HG03575 (cell line): ENCODE results near the gene RASAL1.

Experiments used
- ATAC-seq: cut with Tn5 transposase; IDR thresholded peaks from one replicate; pipeline ENCODE4 v1.9.1; 2021; ENCODE audit not compliant: unreplicated experiment, insufficient number of reproducible peaks, low FRiP score; ENCODE audit errors: extremely low read depth

RASAL1 gene

GRCh38 chr12:113065126-113066007, 70.2 kb downstream of the RASAL1 start:
- no peak for ATAC-seq

- no peak for ATAC-seq
Measured at GRCh38 chr12:113064395-113065125, 71.0 kb downstream of the RASAL1 start.

GRCh38 chr12:113063396-113064350, 71.9 kb downstream of the RASAL1 start:
- ATAC-seq: no peak

GRCh38 chr12:113062502-113063395, 72.8 kb downstream of the RASAL1 start:
- no peak for ATAC-seq

- no peak for ATAC-seq
Measured at GRCh38 chr12:113061061-113061694, 74.4 kb downstream of the RASAL1 start.

GRCh38 chr12:113060336-113060960, 75.1 kb downstream of the RASAL1 start:
- no peak for ATAC-seq

- no peak for ATAC-seq
Measured at GRCh38 chr12:113059071-113059595, 76.4 kb downstream of the RASAL1 start.

GRCh38 chr12:113058553-113058952, 77.0 kb downstream of the RASAL1 start:
- ATAC-seq: no peak

- ATAC-seq: no peak
Measured at GRCh38 chr12:113057565-113058485, 77.7 kb downstream of the RASAL1 start.

GRCh38 chr12:113056631-113057488, 78.7 kb downstream of the RASAL1 start, which contains the start of gene DTX1:
DTX1 (plus strand) TSS chr12:113056730; CDS start chr12:113058193, 1,463 bp downstream.
- no peak for ATAC-seq

- no peak for ATAC-seq
Measured at GRCh38 chr12:113056381-113056630, 79.3 kb downstream of the RASAL1 start.

- ATAC-seq: no peak
Measured at GRCh38 chr12:113055594-113056380, 79.8 kb downstream of the RASAL1 start.

GRCh38 chr12:113054948-113055486, 80.5 kb downstream of the RASAL1 start:
- ATAC-seq: no peak

GRCh38 chr12:113052326-113052725, 83.2 kb downstream of the RASAL1 start:
- no peak for ATAC-seq
